Heart left ventricle (tissue), 16 donors: ENCODE data around the gene TMEM222. TPM values are rescaled to one million over a fixed set of nuclear protein-coding genes. Genes with fewer than 3 reads are reported as not detected.

Source experiments
- ATAC-seq, 4 donors: fragments of 200-7000 bp; cut with Tn5 transposase; one replicate each; pipeline ENCODE4 v1.9.1; 2020 to 2022; ENCODE audit warnings: moderate library complexity in 4 of 4, mild to moderate bottlenecking in 3 of 4, moderate number of reproducible peaks in 1 of 4
- DNase-seq, 5 donors: peaks; one replicate each; pipeline ENCODE4 v3.0.0-alpha.2; 2020
- H3K27ac ChIP-seq, 12 donors: fragments of 200-600 bp; sonication (generic) in 4 of 12; one replicate each; pipeline versions ENCODE4 v1.5.0 to v1.8.0; 2016 to 2022; ENCODE audit warnings: mild to moderate bottlenecking in 2 of 12
- H3K27me3 ChIP-seq, 9 donors: fragments of 200-600 bp; sonication (generic) in 2 of 9; one replicate each; pipeline versions ENCODE4 v1.5.1 to v1.8.0; 2016 to 2022; ENCODE audit warnings: mild to moderate bottlenecking in 3 of 9
- H3K36me3 ChIP-seq, 9 donors: fragments of 200-600 bp; sonication (generic) in 2 of 9; one replicate each; pipeline versions ENCODE4 v1.5.0 to v1.8.0; 2018 to 2022; ENCODE audit warnings: mild to moderate bottlenecking in 2 of 9
- H3K4me1 ChIP-seq, 12 donors: fragments of 200-600 bp; sonication (generic) in 4 of 12; one replicate each; pipeline versions ENCODE4 v1.5.0 to v1.8.0; 2016 to 2022; ENCODE audit warnings: mild to moderate bottlenecking in 3 of 12
- H3K4me3 ChIP-seq, 12 donors: fragments of 200-600 bp; sonication (generic) in 4 of 12; one replicate each; pipeline versions ENCODE4 v1.5.0 to v1.8.0; 2017 to 2022; ENCODE audit warnings: mild to moderate bottlenecking in 9 of 12, moderate library complexity in 4 of 12
- H3K9me3 ChIP-seq, 12 donors: fragments of 200-600 bp; sonication (generic) in 4 of 12; one replicate each; pipeline versions ENCODE4 v1.5.0 to v1.8.0; 2016 to 2022; ENCODE audit warnings: mild to moderate bottlenecking in 1 of 12
- POLR2A ChIP-seq, 2 donors: fragments of 450-650 bp; IDR thresholded peaks; one replicate each; pipeline ENCODE4 v1.6.1; 2017; ENCODE audit warnings: antibody characterized with exemption in 2 of 2, mild to moderate bottlenecking in 2 of 2, moderate library complexity in 2 of 2
- WGBS, 4 donors: extraction: QIAGEN DNeasy Blood & Tissue Kit in 2 of 4; methylation state at CpG; one replicate each; pipeline versions ENCODE4 v1.1.5 to v1.1.7; 2013 to 2018; 5-methylcytosine and 5-hydroxymethylcytosine counted together
- intact Hi-C, 10 donors: fragments of 100-400 bp; cut with DNase I; formaldehyde crosslinking; loops; one replicate each; pipeline versions ENCODE4 v1.11.1 to v1.14.2; 2022
- polyA plus RNA-seq, 2 donors: library from polyadenylated mRNA; stranded (reverse); fragments of 200-250 nt; gene quantifications; one replicate each; pipeline ENCODE4 v1.2.3, GENCODE V29; 2013
- total RNA-seq, 9 donors: library from RNA; depleted of rRNA in 2 of 9; stranded (reverse); fragments of >200 nt in 2 of 9; fragmentation: NEBNext Ultra II Directional in 3 of 9; extraction: Animal tissue kit (Norgen Biotek cat#: 25700) in 3 of 9; gene quantifications; one replicate each; pipeline versions ENCODE4 v1.1.0 to v1.2.4, GENCODE V29; 2016 to 2023
- TF ChIP-seq, protein P1 (sequence below), 12 donors: fragments of 200-600 bp; sonication (generic) in 4 of 12; IDR thresholded peaks; one replicate each; pipeline versions ENCODE4 v1.5.0 to v1.8.0; 2018 to 2022; ENCODE audit warnings: antibody characterized with exemption in 12 of 12, mild to moderate bottlenecking in 5 of 12
- donor health status: ischemic (EF 13 %, LVEDD 7.1; RV severe dilation, severe dysfunction).
- donor health status: healthy with polysubstance abuse.
- donor health status: DM: no; HTN: yes; CAD: no.
- donor health status: DM: no; HTN: no; CAD: no.
- donor health status: ischemic (EF 25% LVEDD 6.9; RV normal size, moderate dysfunction).
- donor health status: ischemic (EF 25% LVEDD 5.7; RV mildly dilated, moderate dysfunction).
- donor health status: healthy.
- donor health status: DM: yes; HTN: yes; CAD: no.
- donor health status: ischemic (EF 35%, LVEDD 5.7; RV mildly dilated, moderate dysfunction).
- donor health status: nonischemic (EF 11% LVEDD 7.7; RV severe dilation, severe dysfunction).
- donor health status: DM: yes; HTN: yes; CAD: no.
- donor health status: PGD.
- donor health status: ischemic (EF 29% LVEDD 5.4; RV normal size, mild dysfunction).
- donor health status: nonischemic (EF 23%, LVEDD 6.1; RV moderate dilation, normal function).

The TMEM222 gene
- total and polyA plus RNA-seq, 11 donors, result 18.1 to 49.3 (median 26.2) TPM

DNA sequence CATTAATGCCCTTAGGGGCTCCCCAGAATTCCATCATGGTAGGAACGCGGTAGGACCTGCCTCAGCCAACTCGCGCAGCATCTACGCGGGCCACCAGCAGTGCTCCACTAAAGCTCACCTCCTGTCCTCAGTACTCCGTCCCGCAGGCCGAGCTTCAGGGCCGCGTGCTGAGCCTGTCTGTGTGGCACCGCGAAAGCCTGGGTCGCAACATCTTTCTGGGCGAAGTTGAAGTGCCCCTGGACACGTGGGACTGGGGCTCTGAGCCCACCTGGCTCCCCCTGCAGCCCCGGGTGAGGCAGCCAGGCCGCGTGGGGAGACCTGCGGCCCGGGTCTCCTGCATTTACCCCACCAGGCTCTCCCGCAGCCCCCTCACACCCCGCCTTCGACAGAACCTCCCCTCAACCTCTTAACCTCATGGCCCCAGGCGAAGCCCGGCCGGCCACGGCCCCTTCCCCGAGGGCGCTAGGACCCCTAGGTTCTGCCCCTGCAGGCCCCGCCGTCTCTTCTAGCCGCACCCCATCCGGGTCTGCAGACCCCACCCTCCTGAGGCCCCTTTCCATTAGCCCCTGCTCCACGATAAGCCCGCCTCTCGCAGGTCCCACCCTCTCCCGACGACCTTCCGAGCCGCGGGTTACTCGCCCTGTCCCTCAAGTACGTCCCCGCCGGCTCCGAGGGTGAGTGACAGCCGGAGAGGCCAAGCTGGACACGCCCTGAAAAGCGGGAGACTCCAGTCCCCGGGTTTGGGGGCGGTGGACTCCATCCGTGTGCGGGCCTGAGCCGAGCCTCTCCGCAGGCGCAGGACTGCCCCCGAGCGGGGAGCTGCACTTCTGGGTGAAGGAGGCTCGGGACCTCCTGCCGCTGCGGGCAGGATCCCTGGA lies 28.9 kb downstream of the TMEM222 start:
- TF ChIP-seq, protein P1, sequence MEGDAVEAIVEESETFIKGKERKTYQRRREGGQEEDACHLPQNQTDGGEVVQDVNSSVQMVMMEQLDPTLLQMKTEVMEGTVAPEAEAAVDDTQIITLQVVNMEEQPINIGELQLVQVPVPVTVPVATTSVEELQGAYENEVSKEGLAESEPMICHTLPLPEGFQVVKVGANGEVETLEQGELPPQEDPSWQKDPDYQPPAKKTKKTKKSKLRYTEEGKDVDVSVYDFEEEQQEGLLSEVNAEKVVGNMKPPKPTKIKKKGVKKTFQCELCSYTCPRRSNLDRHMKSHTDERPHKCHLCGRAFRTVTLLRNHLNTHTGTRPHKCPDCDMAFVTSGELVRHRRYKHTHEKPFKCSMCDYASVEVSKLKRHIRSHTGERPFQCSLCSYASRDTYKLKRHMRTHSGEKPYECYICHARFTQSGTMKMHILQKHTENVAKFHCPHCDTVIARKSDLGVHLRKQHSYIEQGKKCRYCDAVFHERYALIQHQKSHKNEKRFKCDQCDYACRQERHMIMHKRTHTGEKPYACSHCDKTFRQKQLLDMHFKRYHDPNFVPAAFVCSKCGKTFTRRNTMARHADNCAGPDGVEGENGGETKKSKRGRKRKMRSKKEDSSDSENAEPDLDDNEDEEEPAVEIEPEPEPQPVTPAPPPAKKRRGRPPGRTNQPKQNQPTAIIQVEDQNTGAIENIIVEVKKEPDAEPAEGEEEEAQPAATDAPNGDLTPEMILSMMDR (IDR thresholded peaks at IDR 0.05), result peak in 2 of 12 donors; percentile 10 to 14
- peak in 1 of 2 donors; percentile 6 for TF ChIP-seq POLR2A (IDR thresholded peaks at IDR 0.05)
- Histone ChIP-seq H3K4me3 (peak overlapping the region in 9 of 12 donors; percentile 7 to 61 (median 49)), H3K27ac (peak overlapping the region in 5 of 12 donors; percentile 3 to 55 (median 25)), H3K9me3 (no peaks in the 10 kb centered on the region), H3K4me1 (peaks cover 0 to 31% (median 22%) of the 10 kb centered on the region in 12 donors), H3K27me3 (no peaks in the 10 kb centered on the region), H3K36me3 (peaks cover 0 to 29% (median 26%) of the 10 kb centered on the region in 9 donors)
- peak in 4 of 5 donors; percentile 58 to 80 (median 71) for DNase-seq
- intact Hi-C loops, result loop anchor here in 2 of 10 donors (5.0 to 10.0 kb wide), 2 partner anchors 39 to 46 kb away; no protein-coding TSS in a partner anchor
- ATAC-seq, result peak; percentile 50 to 65 (median 56)
- 17 to 26% (median 20%) methylated on average over 50 to 62 of the region's 62 CpGs for WGBS, 4 donors

DNA sequence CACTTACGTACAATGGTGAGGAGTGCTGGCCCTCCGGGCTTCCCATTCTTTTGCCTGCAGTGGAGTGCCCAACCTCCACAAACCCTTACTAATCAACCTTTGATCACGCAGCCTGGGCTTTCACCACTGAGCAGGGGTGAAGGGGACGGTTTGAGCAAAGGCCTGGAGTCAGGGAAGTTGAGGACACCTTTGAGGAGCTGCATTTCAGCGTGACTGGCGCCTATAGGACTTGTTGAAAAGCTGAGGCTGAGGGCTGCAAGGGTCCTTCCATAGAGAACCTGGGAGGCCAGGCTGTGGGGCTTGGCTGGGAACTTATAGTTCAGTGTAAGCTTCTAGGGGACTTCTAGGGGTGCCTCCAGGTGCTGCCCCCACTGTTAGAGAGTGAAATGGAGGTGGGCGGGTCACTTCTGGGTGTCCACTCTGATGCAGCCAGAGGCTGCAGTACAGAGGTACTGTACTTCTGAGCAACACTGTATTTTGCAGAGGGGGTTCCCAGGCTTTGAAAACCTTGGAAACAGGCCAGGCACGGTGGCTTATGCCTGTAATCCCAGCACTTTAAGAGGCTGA lies 29.7 kb downstream of the TMEM222 start:
- H3K4me1 ChIP-seq, result peaks cover 0 to 31% (median 22%) of the 10 kb centered on the region in 12 donors
- intact Hi-C loops, result loop anchor here in 2 of 10 donors (5.0 to 10.0 kb wide), 2 partner anchors 39 to 47 kb away; no protein-coding TSS in a partner anchor
- peak overlapping the region in 5 of 12 donors; percentile 3 to 55 (median 25) for H3K27ac ChIP-seq
- DNase-seq (peak in 1 of 5 donors; percentile 30), ATAC-seq (no peak)
- H3K27me3 ChIP-seq, result no peaks in the 10 kb centered on the region
- 50 to 57% (median 52%) methylated on average over 5 to 8 of the region's 8 CpGs for WGBS, 4 donors
- H3K9me3 ChIP-seq, result no peaks in the 10 kb centered on the region
- peak overlapping the region in 8 of 12 donors; percentile 7 to 61 (median 50) for H3K4me3 ChIP-seq
- TF ChIP-seq, protein P1 (IDR thresholded peaks at IDR 0.05), result no peak
- TF ChIP-seq POLR2A (IDR thresholded peaks at IDR 0.05), result no peak
- H3K36me3 ChIP-seq, result peaks cover 0 to 37% (median 33%) of the 10 kb centered on the region in 9 donors

DNA sequence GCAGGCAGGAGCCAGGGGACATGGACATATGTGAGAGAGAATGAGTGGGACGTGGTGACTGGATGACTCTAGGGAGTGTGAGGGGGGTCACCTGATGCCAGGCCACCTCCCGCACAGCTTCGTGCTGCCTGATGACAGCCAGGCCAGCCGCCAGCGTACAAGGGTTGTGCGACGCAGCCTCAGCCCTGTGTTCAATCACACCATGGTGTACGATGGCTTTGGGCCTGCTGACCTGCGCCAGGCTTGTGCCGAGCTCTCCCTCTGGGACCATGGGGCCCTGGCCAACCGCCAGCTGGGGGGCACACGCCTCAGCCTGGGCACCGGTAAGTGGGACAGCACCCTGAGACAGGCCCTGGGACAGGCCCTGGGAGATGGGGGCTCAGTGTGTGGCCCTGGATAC lies 31.2 kb downstream of the TMEM222 start:
- WGBS, 4 donors, result 86 to 92% (median 88%) methylated on average over 7 to 13 of the region's 13 CpGs
- Histone ChIP-seq H3K4me3 (no peak overlapping the region), H3K9me3 (no peaks in the 10 kb centered on the region), H3K36me3 (peaks cover 0 to 50% (median 46%) of the 10 kb centered on the region in 9 donors), H3K27me3 (no peaks in the 10 kb centered on the region), H3K4me1 (peaks cover 0 to 42% (median 26%) of the 10 kb centered on the region in 12 donors), H3K27ac (no peak overlapping the region)
- DNase-seq (peak in 1 of 5 donors; percentile 66), ATAC-seq (peak in 1 of 4 donors; percentile 2)
- intact Hi-C loops, result loop anchor here in 2 of 10 donors (5.0 to 10.0 kb wide), 2 partner anchors 41 to 48 kb away; no protein-coding TSS in a partner anchor
- TF ChIP-seq, protein P1 (IDR thresholded peaks at IDR 0.05), result no peak
- TF ChIP-seq POLR2A (IDR thresholded peaks at IDR 0.05), result no peak
